ENCODE data around the gene ZNF584.
A peak's percentile ranks its signal among the peaks of the same experiment; 100 is the strongest.
"Not testable (repeated sequence)": the region's sequence is repeated elsewhere in the genome, so short reads cannot be mapped to it uniquely, and the experiment has no call there.

ZNF584 gene

GRCh38 chr19:58406818-58407657 lies 1.4 kb upstream of the ZNF584 start:
- DNase-seq, result no peak

DNA sequence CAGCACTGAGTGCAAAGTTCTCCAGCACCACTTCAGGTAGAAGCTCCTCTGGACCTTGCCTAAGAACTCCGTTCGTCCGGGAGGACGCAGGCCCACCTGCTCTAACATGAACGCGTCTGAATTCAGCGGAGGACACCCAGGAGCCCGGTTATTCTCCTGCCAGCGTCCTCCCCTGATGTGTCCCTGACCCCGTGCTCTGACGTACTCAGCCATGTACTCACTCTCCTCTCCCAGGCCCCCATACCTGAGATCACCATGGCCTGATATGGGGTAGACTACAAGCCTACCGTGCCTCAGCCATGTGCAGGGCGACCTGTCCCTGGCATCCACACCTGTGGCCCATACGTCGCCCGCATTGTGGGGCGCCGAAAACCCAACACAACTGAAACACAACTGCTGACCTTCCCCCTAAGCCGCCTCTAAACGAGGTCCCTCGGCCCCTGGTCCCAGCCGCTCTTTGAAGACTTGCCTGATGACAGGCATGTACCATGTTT lies 744 bp upstream of the ZNF584 start:
- no peak for DNase-seq

DNA sequence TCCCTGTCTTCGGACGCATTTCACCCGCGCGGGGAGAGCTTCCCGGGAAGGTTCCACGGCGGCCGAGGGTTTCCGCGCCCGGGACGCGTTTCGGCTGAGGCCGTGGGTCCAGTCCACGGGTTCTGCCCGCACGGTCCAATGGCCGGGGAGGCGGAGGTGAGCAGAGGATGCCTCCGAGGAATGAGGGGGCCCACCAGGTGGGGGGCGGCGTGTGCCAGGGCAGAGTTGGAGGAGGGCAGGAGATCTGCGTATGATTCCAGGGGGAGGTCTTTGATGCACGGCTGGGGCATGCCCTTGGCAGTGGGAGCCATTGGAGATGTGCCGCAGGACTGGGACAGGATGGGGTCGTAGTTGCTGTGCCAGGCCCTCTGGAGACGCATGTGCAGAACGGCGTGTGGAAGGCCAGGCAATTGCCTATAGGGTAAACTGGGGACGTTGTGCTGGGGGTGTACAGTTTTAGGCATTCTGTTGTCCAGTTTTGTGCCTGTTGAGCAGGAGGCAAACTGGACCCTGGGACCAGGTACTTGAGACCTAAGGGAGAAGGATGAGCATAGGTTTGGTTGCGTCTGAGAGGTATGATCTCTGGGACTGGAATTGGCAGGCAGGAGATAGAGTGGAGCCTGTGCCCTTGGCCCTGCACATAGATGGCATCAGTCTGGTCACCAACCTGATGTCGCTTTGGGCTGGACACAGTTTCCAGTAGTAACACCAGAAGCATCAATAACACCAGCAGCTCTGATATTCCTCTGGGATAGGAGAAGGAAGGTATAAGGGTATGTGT lies 751 bp downstream of the ZNF584 start:
- peak; percentile 34 to 69 for DNase-seq

DNA sequence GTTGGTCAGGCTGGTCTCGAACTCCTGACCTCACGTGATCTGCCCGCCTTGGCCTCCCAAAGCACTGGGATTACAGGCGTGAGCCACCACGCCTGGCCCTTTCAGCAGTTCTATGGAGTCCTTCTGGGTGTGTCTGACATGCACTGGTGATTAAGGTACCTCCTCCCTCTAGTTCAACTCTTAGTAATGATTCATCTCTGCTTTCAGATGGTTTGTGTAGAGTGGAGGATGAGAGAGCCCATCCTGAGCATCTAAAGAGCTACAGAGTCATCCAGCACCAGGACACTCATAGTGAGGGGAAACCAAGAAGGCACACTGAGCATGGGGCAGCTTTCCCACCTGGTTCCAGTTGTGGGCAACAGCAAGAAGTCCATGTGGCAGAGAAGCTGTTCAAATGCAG lies 8.2 kb downstream of the ZNF584 start:
- DNase-seq, result no peak

GRCh38 chr19:58417071-58417470 lies 8.6 kb downstream of the ZNF584 start:
- no peak for DNase-seq

- no peak for DNase-seq
Observed at GRCh38 chr19:58428617-58429016, 20.2 kb downstream of the ZNF584 start.

DNA sequence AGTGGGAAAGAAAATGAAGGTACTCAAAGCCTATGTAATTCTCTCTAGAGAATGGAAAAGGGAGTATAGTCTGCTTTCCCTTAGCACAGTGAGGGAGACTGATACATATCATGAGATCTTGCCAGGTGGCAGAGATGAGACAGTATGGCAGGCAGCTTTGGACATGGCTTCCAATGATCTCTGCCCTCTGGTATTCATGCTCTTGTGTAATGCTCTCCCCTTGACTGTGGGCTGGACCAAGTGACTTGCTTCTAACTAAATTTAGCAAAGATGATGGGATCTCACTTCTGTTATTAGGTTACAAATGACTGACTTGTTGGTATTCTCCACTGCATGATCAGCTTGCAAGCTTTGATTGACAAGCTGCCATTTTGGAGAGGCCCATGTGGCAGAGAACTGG lies 21.3 kb downstream of the ZNF584 start:
- DNase-seq, result no peak

DNA sequence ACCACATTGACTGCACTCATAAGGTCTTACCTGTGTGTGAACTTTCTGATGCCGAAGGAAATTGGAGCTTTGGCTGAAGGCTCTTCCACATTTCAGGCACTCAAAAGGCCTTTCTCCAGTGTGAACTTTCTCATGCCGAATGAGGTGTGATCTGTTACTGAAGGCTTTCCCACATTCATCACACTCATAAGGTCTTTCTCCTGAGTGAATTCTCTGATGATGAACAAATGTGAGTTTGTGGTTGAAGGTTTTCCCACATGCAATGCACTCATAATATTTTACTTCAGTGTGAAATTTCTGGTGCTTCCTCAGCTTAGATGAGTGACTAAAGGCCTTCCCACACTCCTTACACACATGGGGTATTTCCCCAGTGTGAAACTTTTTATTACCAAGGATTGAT lies 25.8 kb downstream of the ZNF584 start:
- DNase-seq, result no peak

DNA sequence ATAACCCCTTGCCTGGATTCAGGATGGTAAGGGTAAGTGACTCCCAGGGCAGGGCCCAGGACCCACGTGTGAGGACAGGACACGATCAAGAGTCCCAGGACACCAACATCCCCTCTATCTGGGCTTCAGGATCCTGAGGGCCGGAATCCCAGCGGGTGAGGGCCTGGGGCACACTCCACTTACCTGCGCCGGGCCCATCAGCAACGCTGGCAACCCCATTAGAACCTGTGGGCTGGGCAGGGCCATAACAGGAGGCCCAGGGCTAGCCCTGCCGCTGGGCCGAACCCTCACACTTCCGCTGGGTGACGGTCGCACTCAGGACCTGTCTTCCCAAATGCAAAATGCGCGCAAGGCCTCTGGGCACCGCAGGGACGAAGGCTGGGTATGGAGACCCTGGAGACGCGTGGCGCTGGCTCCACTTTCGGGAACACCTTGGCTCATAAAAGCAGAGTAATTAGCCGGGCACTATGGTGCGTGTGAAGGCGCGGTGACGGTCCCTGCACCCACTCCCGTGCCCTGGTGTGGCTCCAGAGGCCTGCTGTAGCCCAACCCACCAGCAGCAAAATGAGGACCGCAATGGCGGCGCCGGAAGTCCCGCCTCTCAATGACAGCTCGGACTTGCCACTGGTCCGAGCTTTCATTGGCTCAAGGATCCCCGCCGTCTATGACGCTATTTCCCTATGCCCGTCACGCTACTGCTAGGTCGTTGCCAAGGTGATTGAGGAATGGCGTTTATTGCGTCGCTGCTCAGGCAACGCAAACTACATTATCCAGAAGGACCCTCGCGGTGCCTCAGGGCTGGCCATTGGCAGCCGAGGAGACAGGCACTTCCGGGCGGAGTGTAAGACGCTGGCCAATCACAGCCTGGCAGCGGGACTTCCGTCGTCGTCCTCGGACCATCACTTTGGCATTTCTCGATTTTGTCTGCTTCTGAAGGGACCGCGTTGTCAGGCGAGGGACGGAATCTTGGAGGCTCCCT lies 31.4 kb downstream of the ZNF584 start, which contains the start of gene ZNF132:
Gene ZNF132 (minus strand): TSS at position 578 of the 979 bp plus-strand sequence. CDS start 332 bp downstream, at position 246.
- peak; percentile 99 for DNase-seq

DNA sequence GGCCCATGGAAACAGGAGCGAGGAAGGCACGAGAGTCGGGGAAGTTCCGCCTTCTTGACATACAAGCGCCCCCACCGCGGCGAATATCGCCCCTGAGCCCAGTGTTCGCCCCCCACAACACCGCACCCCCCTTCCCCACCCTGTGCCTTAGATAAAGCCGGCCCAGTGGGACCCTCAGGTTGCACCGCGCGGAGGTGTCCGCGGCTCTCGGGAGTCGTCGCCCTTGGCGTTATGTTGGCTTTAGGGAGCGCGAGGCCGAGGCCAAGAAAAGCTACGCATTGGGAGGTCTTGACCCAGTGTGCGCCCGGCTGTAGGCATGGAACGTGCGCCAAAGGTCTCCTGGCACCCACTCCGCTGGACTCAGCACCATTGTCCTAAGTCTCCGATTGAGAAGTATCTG lies 32.1 kb downstream of the ZNF584 start:
- no peak for DNase-seq

DNA sequence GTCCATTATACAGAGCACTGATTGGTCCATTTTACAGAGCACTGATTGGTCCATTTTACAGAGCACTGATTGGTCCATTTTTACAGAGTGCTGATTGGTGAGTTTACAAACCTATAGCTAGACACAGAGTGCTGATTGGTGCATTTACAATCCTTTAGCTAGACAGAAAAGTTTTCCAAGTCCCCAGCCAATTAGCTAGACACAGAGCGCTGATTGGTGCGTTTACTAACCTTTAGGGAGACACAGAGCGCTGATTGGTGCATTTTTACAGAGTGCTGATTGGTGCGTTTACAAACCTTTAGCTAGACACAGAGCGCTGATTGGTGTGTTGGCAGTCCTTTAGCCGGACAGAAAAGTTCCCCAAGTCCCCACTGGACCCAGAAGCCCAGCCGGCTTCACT lies 34.5 kb downstream of the ZNF584 start:
- not testable (repeated sequence) for DNase-seq

- DNase-seq, result not testable (repeated sequence)
Observed at GRCh38 chr19:58448860-58449259, 40.4 kb downstream of the ZNF584 start.

DNA sequence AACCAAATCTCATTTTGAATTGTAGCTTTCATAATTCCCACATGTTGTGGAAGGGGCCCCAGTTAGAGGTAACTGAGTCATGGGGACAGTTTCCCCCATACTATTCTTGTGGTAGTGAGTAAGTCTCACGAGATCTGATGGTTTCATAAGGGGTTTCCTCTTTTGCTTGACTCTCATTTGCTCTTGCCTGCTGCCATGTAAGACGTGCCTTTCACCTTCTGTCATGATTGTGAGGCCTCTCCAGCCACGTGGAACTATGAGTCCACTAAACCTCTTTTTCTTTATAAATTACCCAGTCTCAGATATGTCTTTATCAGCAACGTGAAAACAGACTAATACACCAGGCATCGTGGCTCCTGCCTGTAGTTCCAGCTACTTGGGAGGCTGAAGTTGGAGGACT lies 41.5 kb downstream of the ZNF584 start:
- DNase-seq, result not testable (repeated sequence)

- DNase-seq, result no peak
Observed at GRCh38 chr19:58450856-58451357, 42.5 kb downstream of the ZNF584 start.

GRCh38 chr19:58451358-58452101 lies 43.1 kb downstream of the ZNF584 start, which contains the start of gene ZNF324B:
Gene ZNF324B (plus strand): TSS chr19:58451622. CDS start chr19:58453702, 2,080 bp downstream.
- DNase-seq, result peak; percentile 98 to 99

- no peak for DNase-seq
Observed at GRCh38 chr19:58453743-58454142, 45.3 kb downstream of the ZNF584 start.

DNA sequence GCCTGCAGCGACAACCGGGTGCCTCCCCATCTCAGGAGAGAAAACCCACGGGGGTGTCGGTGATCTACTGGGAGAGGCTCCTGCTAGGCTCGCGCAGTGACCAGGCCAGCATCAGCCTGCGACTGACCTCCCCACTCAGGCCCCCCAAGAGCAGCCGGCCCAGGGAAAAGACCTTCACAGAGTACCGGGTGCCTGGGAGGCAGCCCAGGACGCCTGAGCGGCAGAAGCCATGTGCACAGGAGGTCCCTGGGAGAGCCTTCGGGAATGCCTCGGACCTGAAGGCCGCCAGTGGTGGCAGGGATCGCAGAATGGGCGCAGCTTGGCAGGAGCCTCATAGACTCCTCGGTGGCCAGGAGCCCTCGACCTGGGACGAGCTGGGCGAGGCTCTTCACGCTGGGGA lies 46.9 kb downstream of the ZNF584 start:
- DNase-seq, result no peak

- no peak for DNase-seq
Observed at GRCh38 chr19:58456111-58456510, 47.7 kb downstream of the ZNF584 start.

DNA sequence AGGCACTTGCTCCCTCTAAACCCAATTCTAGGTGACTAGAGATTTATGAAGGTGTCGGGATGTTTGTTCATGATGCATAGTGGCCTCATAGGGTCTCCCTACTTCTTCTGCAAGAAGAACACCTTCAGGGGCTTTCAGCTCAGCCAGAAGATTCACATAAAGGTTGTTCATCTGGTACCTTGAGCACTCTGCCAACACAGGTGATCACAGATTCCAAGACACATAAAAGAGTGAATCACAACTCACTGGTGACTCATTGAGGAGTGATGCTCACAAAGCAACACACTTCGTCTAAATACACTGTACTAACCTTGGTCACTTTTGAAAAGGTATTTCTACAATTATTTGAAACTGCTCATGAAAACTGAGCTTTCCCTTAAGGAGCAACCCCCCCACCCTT lies 51.6 kb downstream of the ZNF584 start:
- no peak for DNase-seq

- DNase-seq, result no peak
Observed at GRCh38 chr19:58466089-58466759, 57.8 kb downstream of the ZNF584 start.
